Uterus (tissue), 2 donors: ENCODE measurements around the gene PAIP2B.

ENCODE experiments used
- POLR2A ChIP-seq, 2 donors: fragments of 450-650 bp; IDR thresholded peaks; one replicate each; pipeline ENCODE4 v1.6.1; 2016; ENCODE audit warnings: antibody characterized with exemption in 2 of 2, mild to moderate bottlenecking in 1 of 2, moderate library complexity in 1 of 2
- TF ChIP-seq, protein P1 (sequence below), 4 experiments: fragments of 200-600 bp in 2 of 4; fragments of 450-650 bp in 2 of 4; sonication (generic) in 2 of 4; IDR thresholded peaks; one replicate each; pipeline ENCODE4 v1.5.1; 2016 to 2019; ENCODE audit warnings: antibody characterized with exemption in 4 of 4, mild to moderate bottlenecking in 2 of 4, moderate library complexity in 1 of 4

DNA sequence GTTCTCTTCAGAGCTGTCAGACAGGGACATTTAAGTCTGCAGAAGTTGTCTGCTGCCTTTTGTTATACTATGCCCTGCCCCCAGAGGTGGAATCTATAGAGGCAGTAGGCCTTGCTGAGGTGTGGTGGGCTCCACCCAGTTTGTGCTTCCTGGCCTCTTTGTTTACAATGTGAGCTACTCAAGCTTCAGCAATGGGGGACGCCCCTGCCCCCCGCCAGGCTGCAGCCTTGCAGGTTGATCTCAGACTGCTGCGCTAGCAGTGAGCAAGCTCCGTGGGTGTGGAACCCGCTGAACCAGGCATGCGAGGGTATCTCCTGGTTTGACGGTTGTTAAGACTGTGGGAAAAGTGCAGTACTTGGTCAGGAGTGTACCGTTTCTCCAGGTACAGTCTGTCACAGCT, 24.0 kb upstream of the PAIP2B start:
- no peak for TF ChIP-seq POLR2A (IDR thresholded peaks at IDR 0.05)
- TF ChIP-seq, protein P1, sequence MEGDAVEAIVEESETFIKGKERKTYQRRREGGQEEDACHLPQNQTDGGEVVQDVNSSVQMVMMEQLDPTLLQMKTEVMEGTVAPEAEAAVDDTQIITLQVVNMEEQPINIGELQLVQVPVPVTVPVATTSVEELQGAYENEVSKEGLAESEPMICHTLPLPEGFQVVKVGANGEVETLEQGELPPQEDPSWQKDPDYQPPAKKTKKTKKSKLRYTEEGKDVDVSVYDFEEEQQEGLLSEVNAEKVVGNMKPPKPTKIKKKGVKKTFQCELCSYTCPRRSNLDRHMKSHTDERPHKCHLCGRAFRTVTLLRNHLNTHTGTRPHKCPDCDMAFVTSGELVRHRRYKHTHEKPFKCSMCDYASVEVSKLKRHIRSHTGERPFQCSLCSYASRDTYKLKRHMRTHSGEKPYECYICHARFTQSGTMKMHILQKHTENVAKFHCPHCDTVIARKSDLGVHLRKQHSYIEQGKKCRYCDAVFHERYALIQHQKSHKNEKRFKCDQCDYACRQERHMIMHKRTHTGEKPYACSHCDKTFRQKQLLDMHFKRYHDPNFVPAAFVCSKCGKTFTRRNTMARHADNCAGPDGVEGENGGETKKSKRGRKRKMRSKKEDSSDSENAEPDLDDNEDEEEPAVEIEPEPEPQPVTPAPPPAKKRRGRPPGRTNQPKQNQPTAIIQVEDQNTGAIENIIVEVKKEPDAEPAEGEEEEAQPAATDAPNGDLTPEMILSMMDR (IDR thresholded peaks at IDR 0.05), result no peak
